HG03460 (cell line): ENCODE results near the gene COL4A2.
"Not testable (repeated sequence)": the region's sequence is repeated elsewhere in the genome, so short reads cannot be mapped to it uniquely, and the experiment has no call there.

Source experiments
- ATAC-seq: cut with Tn5 transposase; IDR thresholded peaks from one replicate; pipeline ENCODE4 v1.9.1; 2021; ENCODE audit not compliant: unreplicated experiment

Gene COL4A2

GRCh38 chr13:110377178-110377825 lies 70.2 kb downstream of the COL4A2 start:
- ATAC-seq: no peak

- no peak for ATAC-seq
Measured at GRCh38 chr13:110377826-110378201, 70.7 kb downstream of the COL4A2 start.

- no peak for ATAC-seq
Measured at GRCh38 chr13:110379358-110379757, 72.3 kb downstream of the COL4A2 start.

GRCh38 chr13:110379905-110380341 lies 72.8 kb downstream of the COL4A2 start:
- ATAC-seq: no peak

- no peak for ATAC-seq
Measured at GRCh38 chr13:110380359-110381028, 73.4 kb downstream of the COL4A2 start.

GRCh38 chr13:110381029-110381360 lies 73.9 kb downstream of the COL4A2 start:
- ATAC-seq: no peak

- no peak for ATAC-seq
Measured at GRCh38 chr13:110382229-110382628, 75.1 kb downstream of the COL4A2 start.

- ATAC-seq: no peak
Measured at GRCh38 chr13:110382830-110383229, 75.7 kb downstream of the COL4A2 start.

- ATAC-seq: peak; percentile 98
Measured at GRCh38 chr13:110387451-110388107, 80.5 kb downstream of the COL4A2 start.

GRCh38 chr13:110388108-110388943 lies 81.2 kb downstream of the COL4A2 start:
- ATAC-seq: no peak

- no peak for ATAC-seq
Measured at GRCh38 chr13:110390567-110390966, 83.5 kb downstream of the COL4A2 start.

GRCh38 chr13:110391273-110391672 lies 84.2 kb downstream of the COL4A2 start:
- ATAC-seq: no peak

GRCh38 chr13:110392510-110393240 lies 85.6 kb downstream of the COL4A2 start:
- no peak for ATAC-seq

GRCh38 chr13:110393761-110394160 lies 86.7 kb downstream of the COL4A2 start:
- ATAC-seq: no peak

- ATAC-seq: no peak
Measured at GRCh38 chr13:110394371-110394841, 87.3 kb downstream of the COL4A2 start.

- not testable (repeated sequence) for ATAC-seq
Measured at GRCh38 chr13:110395616-110396015, 88.5 kb downstream of the COL4A2 start.

- ATAC-seq: no peak
Measured at GRCh38 chr13:110396476-110396875, 89.4 kb downstream of the COL4A2 start.

GRCh38 chr13:110396913-110397381 lies 89.9 kb downstream of the COL4A2 start:
- ATAC-seq: no peak

- no peak for ATAC-seq
Measured at GRCh38 chr13:110397436-110398115, 90.5 kb downstream of the COL4A2 start.
